ENCODE data around the gene PKD1L1.

Gene PKD1L1

DNA sequence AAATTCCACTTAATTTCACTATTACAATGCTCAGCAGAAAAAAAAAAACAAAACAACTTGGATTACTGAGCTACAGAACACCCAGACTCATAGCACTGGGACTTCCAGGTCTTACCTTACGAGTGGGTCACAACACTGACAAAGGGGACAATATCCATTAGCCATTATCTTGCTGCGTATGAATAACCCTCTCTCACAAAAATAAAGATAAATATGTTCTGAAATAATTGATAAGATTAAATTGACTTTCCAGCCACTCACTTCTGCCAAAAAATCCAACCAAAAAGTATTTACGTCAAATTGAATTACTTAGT, 128.7 kb downstream of the PKD1L1 start:
- ATAC-seq (replicated peaks; ENCODE audit: extremely low read depth, poor library complexity, severe bottlenecking): no peak
- no peaks in the 10 kb centered on the region for H3K36me3 Mint-ChIP-seq (ENCODE audit: insufficient read depth)
- DNase-seq (ENCODE audit: low spot score in 2 of 2): no peak
- no peak overlapping the region for H3K27ac Mint-ChIP-seq (ENCODE audit: low read depth)
- peaks cover 10% of the 10 kb centered on the region for H3K27me3 Mint-ChIP-seq
- no peak overlapping the region for H3K4me3 Mint-ChIP-seq
- no peaks in the 10 kb centered on the region for H3K9me3 Mint-ChIP-seq
- no peaks in the 10 kb centered on the region for H3K4me1 Mint-ChIP-seq

DNA sequence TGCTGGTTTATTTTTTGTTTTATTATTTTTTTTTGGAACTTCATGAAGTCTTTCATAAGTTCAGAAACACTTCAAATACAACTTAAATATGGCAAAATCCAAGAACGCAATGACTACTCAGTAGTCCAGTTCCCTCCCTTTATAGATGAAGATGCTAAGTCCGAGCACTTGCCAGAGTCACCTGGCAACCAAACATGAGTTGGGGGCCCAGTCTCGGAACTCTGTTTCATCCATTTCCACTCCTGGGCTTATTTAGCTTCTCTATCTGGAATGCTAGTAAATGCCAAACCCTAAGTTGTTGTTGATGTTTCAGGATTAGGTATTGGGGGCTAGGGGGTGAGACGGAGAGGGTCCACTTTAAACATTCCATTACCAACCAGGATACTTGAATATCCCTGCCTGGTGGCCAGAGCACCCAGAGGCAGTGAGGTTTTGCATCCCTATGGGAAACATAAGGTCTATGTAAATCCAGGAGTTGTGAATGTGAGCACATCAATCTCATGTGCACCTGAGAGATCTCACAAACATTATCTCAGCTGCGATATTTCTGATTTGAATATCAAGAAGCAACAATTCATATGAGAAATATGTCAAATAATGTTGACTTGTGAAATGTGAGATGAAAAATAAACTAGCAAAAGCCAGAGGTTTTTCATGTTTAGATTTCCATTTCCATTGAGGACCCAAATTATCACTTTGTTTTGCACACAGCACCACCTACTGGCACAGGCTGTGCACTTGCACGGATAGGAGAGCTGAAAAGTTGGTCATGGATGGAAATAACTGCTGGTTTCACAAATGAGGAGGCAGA, 129.3 kb downstream of the PKD1L1 start:
- Mint-ChIP-seq H3K36me3 (ENCODE audit: insufficient read depth) (no peaks in the 10 kb centered on the region), H3K27me3 (peaks cover 10% of the 10 kb centered on the region), H3K27ac (ENCODE audit: low read depth) (no peak overlapping the region), H3K9me3 (no peaks in the 10 kb centered on the region), H3K4me1 (no peaks in the 10 kb centered on the region), H3K4me3 (no peak overlapping the region)
- no peak for ATAC-seq (replicated peaks; ENCODE audit: extremely low read depth, poor library complexity, severe bottlenecking)
- no peak for DNase-seq (ENCODE audit: low spot score in 2 of 2)

DNA sequence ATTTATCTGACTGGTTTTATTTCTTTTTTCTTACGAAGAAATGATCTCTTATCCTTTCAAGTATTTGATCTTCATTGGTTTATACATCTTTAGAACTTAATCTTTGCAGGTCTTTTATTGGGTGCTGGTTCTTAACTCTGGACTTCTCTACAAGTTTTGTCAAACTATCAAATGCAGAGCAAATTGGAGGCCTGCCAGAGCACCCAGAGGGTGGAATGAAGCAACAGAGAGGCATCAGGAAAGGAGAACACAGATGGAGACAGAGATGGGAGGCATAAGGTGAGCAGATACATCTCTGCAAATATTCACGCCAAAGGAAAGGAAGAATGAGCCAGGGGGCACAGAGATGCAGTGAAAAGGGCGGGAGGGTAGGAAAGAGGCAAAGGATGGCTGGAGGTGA, 130.3 kb downstream of the PKD1L1 start:
- ATAC-seq (replicated peaks; ENCODE audit: extremely low read depth, poor library complexity, severe bottlenecking): no peak
- H3K4me1 Mint-ChIP-seq: no peaks in the 10 kb centered on the region
- no peak overlapping the region for H3K27ac Mint-ChIP-seq (ENCODE audit: low read depth)
- H3K4me3 Mint-ChIP-seq: no peak overlapping the region
- no peaks in the 10 kb centered on the region for H3K36me3 Mint-ChIP-seq (ENCODE audit: insufficient read depth)
- no peak for DNase-seq (ENCODE audit: low spot score in 2 of 2)
- H3K27me3 Mint-ChIP-seq: peaks cover 10% of the 10 kb centered on the region
- no peaks in the 10 kb centered on the region for H3K9me3 Mint-ChIP-seq

DNA sequence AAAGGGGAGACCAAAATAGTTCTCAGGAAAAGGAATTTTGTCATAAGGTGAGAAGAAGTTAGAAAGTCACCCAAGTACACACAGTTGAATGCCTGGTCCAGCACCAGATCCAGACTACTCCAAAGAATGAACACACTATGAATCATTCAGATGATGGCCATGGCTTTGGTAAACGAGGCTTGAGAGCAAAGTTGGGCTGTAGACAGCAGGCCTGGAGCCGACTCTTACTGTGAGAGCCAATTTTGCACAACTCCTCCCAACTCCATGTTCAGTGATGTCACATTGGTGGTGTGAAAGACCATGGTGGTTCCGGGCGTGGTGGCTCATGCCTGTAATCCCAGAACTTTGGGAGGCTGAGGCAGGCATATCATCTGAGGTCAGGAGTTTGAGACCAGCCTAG, 131.6 kb downstream of the PKD1L1 start:
- DNase-seq (ENCODE audit: low spot score in 2 of 2) (no peak), ATAC-seq (replicated peaks; ENCODE audit: extremely low read depth, poor library complexity, severe bottlenecking) (no peak)
- Mint-ChIP-seq H3K27me3 (peaks cover 10% of the 10 kb centered on the region), H3K27ac (ENCODE audit: low read depth) (no peak overlapping the region), H3K4me1 (no peaks in the 10 kb centered on the region), H3K4me3 (no peak overlapping the region), H3K36me3 (ENCODE audit: insufficient read depth) (no peaks in the 10 kb centered on the region), H3K9me3 (no peaks in the 10 kb centered on the region)

DNA sequence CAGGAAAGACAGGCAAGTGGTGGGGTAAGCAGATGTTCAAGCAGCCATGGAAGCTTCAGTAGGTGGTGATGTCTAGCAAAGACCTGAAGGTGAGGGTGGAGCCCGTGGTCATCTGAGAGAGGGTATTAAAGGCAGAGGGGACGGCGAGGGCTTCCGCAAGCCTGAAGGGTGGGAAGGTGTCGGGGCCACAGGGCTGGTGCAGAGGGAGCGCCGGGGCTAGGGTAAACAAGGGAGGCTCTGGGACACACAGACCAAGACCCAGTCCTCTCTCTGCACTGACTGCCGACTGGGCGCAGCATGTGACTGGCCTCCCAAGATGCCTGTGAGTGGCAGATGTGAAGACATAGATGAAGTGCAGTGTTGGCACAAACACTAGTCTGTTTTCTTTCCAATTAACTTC, 132.4 kb downstream of the PKD1L1 start:
- ATAC-seq (replicated peaks; ENCODE audit: extremely low read depth, poor library complexity, severe bottlenecking) (no peak), DNase-seq (ENCODE audit: low spot score in 2 of 2) (no peak)
- Mint-ChIP-seq H3K36me3 (ENCODE audit: insufficient read depth) (no peaks in the 10 kb centered on the region), H3K27me3 (peaks cover 10% of the 10 kb centered on the region), H3K4me3 (no peak overlapping the region), H3K4me1 (no peaks in the 10 kb centered on the region), H3K9me3 (no peaks in the 10 kb centered on the region), H3K27ac (ENCODE audit: low read depth) (no peak overlapping the region)

DNA sequence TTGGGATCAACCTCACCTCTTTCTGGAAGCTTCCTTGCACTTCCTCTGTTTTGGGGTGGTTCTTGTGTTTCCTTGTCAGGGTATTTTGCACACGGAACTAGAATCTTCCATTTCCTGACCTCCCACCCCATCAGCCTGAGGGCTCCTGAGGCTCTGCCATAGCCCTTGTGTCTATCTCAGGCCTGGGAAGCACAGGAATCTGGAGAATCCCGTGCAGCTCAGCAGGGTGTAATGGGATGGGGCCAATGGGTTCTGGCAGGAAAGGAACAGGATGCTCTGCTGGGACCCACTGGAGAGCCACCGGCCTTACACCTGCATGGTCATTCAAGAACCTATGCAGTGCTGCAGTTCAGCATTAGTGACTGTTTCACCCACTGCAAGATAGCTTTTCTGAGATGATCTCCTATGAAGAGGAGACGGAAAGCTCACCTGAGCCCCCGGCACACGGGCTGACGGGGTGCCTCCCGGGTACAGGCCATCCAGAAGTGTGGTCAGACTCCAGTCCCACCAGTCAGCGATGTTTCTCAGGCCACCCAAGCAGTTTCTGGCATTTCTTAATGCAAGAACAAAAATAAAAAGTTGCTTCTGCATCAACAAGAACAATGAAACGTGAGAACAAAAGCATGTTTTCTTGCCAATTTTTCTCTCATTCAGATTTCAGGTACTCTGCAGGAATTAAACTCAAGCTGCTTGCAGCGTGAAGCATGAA, 133.2 kb downstream of the PKD1L1 start:
- no peak for ATAC-seq (replicated peaks; ENCODE audit: extremely low read depth, poor library complexity, severe bottlenecking)
- H3K36me3 Mint-ChIP-seq (ENCODE audit: insufficient read depth): no peaks in the 10 kb centered on the region
- no peaks in the 10 kb centered on the region for H3K9me3 Mint-ChIP-seq
- H3K4me1 Mint-ChIP-seq: no peaks in the 10 kb centered on the region
- peaks cover 10% of the 10 kb centered on the region for H3K27me3 Mint-ChIP-seq
- no peak overlapping the region for H3K27ac Mint-ChIP-seq (ENCODE audit: low read depth)
- H3K4me3 Mint-ChIP-seq: no peak overlapping the region
- no peak for DNase-seq (ENCODE audit: low spot score in 2 of 2)

DNA sequence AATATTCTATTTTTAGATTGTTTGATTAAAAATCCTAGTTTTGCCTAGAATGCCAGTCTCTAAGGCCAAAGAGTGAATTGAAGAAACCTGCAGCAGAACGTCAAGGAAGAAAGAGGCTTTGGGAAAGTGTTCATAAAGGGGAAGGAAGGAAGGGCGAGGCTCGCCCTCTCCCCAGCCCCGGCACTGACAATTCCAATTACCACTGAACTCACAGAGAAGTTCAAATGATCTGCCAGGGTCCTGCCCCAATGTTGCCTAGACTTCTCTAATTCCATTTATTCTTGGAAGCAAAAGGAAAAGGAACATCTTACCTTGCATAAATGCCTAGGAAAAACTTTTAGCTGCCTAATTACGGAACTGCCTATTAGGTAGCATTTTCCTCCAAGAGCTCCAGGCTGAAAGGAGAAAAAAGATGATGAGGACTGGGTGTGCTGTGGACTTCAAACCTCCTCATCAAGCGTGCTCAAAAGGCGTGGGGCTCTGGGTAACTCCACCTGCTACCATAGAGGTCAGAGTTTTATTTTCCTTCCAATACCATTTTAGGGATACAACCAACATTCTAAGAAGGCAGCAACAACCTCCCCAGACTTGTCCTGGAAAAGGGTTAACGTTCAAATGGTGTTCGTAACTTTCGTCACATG, 134.5 kb downstream of the PKD1L1 start:
- Mint-ChIP-seq H3K36me3 (ENCODE audit: insufficient read depth) (no peaks in the 10 kb centered on the region), H3K4me3 (no peak overlapping the region), H3K4me1 (no peaks in the 10 kb centered on the region), H3K27ac (ENCODE audit: low read depth) (no peak overlapping the region), H3K9me3 (no peaks in the 10 kb centered on the region), H3K27me3 (peaks cover 10% of the 10 kb centered on the region)
- ATAC-seq (replicated peaks; ENCODE audit: extremely low read depth, poor library complexity, severe bottlenecking) (no peak), DNase-seq (ENCODE audit: low spot score in 2 of 2) (no peak)

DNA sequence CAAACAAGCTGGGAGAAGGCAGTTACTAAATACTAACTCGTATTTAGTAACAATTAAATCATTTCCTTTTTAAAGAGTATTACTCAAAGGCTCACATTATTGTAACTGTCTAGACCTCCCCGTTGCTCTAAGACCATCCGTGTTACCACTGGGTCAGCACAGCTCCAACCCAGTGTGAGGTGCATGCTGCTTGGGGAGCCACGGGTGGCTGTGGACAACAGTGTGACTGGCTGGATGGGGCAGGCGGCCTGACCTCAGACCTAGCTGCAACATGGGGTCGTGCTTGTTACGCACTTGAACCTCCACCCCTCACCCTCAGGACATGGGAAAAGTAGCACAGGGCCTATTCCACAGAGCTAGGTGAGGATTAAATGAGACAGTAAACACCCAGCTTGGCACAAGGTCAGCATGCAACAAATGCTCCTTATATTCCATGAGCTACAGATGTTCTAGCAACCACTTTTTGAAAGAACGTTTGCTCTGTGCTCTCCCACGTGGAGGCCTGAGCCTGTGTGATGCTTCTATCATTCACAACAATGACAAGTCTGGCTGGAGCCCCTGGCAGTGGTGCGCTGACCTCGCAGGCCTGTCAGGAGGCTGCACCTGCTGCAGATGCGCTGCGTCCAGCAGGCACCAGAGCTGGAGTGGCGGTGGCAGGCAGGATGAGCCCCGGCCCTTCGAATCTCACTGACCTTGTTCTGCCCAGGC, 135.7 kb downstream of the PKD1L1 start:
- no peak overlapping the region for H3K4me3 Mint-ChIP-seq
- no peaks in the 10 kb centered on the region for H3K9me3 Mint-ChIP-seq
- no peaks in the 10 kb centered on the region for H3K36me3 Mint-ChIP-seq (ENCODE audit: insufficient read depth)
- H3K27ac Mint-ChIP-seq (ENCODE audit: low read depth): no peak overlapping the region
- ATAC-seq (replicated peaks; ENCODE audit: extremely low read depth, poor library complexity, severe bottlenecking): no peak
- DNase-seq (ENCODE audit: low spot score in 2 of 2): no peak
- H3K27me3 Mint-ChIP-seq: peaks cover 10% of the 10 kb centered on the region
- H3K4me1 Mint-ChIP-seq: no peaks in the 10 kb centered on the region

DNA sequence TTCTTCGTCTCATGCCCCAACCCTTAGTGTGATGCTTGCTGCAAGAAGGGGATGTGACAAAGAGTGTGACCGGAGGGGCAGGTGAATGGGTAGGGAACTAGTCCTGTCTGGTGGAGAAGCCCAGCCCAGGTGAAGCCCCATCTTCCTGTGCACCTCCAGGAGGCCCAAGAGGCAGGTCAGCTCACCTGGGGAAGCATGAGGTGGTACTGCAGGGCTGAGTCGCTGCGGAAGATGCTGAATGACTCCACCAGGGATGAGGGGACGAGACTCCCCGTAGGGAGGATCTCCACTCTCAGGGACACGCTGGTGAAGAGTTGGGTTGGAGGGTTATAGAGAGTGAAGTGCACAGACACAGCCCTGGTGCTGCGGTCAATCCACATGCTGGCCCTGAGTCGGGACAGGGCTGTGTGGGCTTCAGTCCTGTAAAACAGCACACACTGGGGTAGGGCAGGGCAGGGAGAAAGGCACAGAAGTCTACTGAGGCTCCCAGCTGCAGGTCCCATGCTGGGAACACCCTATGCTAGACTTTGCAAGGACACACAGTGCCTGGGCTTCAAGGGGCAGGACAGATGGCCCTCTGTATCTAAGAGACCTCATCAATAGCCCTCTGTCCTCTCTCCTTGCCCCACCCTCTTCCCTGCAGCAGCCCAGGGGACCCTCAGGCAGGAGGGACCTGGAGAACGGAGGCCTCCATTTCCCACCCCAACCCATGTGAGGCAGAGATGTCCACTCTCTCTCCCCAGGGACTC, 136.5 kb downstream of the PKD1L1 start:
- Mint-ChIP-seq H3K36me3 (ENCODE audit: insufficient read depth) (no peaks in the 10 kb centered on the region), H3K4me1 (no peaks in the 10 kb centered on the region), H3K27ac (ENCODE audit: low read depth) (no peak overlapping the region), H3K4me3 (no peak overlapping the region), H3K27me3 (peaks cover 10% of the 10 kb centered on the region), H3K9me3 (no peaks in the 10 kb centered on the region)
- ATAC-seq (replicated peaks; ENCODE audit: extremely low read depth, poor library complexity, severe bottlenecking) (no peak), DNase-seq (ENCODE audit: low spot score in 2 of 2) (no peak)

DNA sequence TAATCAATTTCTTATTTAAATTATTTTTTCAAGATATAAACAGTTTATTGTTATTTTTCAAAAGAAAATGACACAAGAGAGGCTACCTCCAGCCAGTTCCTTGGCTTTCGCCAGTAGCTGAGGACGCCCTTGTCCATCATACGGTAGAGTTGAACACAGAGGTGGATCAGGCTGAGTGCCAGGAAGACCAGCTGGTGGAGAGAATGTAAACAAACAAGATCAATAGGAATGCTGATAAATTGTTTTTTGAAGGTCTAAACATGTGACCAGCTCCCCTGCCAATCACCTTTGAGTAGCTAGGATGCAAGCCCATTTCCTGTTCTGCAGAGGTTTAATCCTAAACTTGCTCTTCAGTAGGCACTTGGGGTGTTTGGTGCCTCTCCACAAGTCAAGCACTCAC, 138.9 kb downstream of the PKD1L1 start:
- Mint-ChIP-seq H3K4me3 (no peak overlapping the region), H3K36me3 (ENCODE audit: insufficient read depth) (no peaks in the 10 kb centered on the region), H3K27me3 (peaks cover 15% of the 10 kb centered on the region), H3K9me3 (no peaks in the 10 kb centered on the region), H3K27ac (ENCODE audit: low read depth) (no peak overlapping the region), H3K4me1 (no peaks in the 10 kb centered on the region)
- no peak for ATAC-seq (replicated peaks; ENCODE audit: extremely low read depth, poor library complexity, severe bottlenecking)
- DNase-seq (ENCODE audit: low spot score in 2 of 2): no peak

DNA sequence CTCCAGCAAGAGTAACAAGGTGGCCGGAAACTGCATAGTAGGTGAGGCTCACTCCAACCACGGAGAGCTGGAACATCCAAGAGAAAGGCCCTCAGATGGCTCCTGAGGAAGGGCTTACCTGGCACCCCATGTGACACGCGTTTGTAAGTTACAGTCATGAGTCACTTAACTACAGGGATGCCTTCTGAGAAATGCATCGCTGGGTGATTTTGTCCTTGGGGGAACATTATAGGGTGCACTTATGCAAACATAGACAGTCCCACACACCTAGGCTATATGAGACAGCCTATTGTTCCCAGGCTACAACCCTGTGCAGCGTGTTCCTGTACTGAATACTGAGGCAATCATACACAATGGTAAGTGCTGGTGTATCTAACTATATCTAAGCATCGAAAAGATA, 139.9 kb downstream of the PKD1L1 start:
- Mint-ChIP-seq H3K27ac (ENCODE audit: low read depth) (no peak overlapping the region), H3K4me3 (no peak overlapping the region), H3K4me1 (no peaks in the 10 kb centered on the region), H3K36me3 (ENCODE audit: insufficient read depth) (no peaks in the 10 kb centered on the region), H3K9me3 (no peaks in the 10 kb centered on the region), H3K27me3 (peaks cover 15% of the 10 kb centered on the region)
- DNase-seq (ENCODE audit: low spot score in 2 of 2) (no peak), ATAC-seq (replicated peaks; ENCODE audit: extremely low read depth, poor library complexity, severe bottlenecking) (no peak)

DNA sequence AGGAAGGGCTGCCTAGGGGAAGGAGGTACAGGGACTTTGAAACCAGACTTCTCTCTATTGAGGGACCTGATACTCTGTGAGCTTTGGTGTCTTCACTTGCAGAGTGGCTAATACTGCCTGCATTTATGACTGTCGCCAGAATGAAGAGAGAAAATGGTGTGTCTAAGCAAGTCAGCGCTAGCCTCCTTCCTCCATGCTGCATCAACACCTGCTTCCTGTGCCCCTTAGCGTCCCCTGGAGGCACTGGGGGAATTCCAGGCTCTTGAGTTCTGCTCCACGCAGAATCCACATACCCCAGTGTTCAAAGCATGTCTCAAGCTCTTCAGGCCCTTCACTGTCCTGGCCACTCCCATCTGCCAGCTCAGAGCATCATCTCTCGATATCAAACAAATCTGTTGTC, 140.5 kb downstream of the PKD1L1 start:
- Mint-ChIP-seq H3K4me3 (no peak overlapping the region), H3K36me3 (ENCODE audit: insufficient read depth) (no peaks in the 10 kb centered on the region), H3K27me3 (peaks cover 15% of the 10 kb centered on the region), H3K4me1 (no peaks in the 10 kb centered on the region), H3K27ac (ENCODE audit: low read depth) (no peak overlapping the region), H3K9me3 (no peaks in the 10 kb centered on the region)
- no peak for DNase-seq (ENCODE audit: low spot score in 2 of 2)
- no peak for ATAC-seq (replicated peaks; ENCODE audit: extremely low read depth, poor library complexity, severe bottlenecking)

Measured in central memory CD8-positive, alpha-beta T cell (primary cell).